Thyroid gland (tissue), 4 donors: Measurements from ENCODE around the gene BRSK2. TPM values are rescaled to one million over a fixed set of nuclear protein-coding genes. Genes with fewer than 3 reads are reported as not detected.
A peak's percentile ranks its signal among the peaks of the same experiment; 100 is the strongest.

Experiments
- DNase-seq, 2 donors: peaks; one replicate each; pipeline ENCODE4 v3.0.0-alpha.2; 2019
- H3K27ac ChIP-seq, 3 donors: fragments of 200-600 bp; sonication (generic); 1 replicate in 2 of 3; 2 replicates in 1 of 3; pipeline ENCODE4 v1.5.1; 2016 to 2019; ENCODE audit warnings: mild to moderate bottlenecking in 1 of 3, moderate library complexity in 1 of 3
- H3K27me3 ChIP-seq: fragments of 200-600 bp; sonication (generic); one replicate; pipeline ENCODE4 v1.5.1; 2019
- H3K36me3 ChIP-seq, 2 donors: fragments of 200-600 bp; sonication (generic); one replicate each; pipeline ENCODE4 v1.5.1; 2016 to 2019
- H3K4me1 ChIP-seq, 2 donors: fragments of 200-600 bp; sonication (generic); one replicate each; pipeline ENCODE4 v1.5.1; 2017 to 2019
- H3K4me3 ChIP-seq, 3 donors: fragments of 200-600 bp; sonication (generic); replicated peaks in 1 of 3; 1 replicate in 2 of 3; 2 replicates in 1 of 3; pipeline ENCODE4 v1.5.1; 2016; ENCODE audit warnings: mild to moderate bottlenecking in 1 of 3
- H3K9me3 ChIP-seq: fragments of 200-600 bp; sonication (generic); one replicate; pipeline ENCODE4 v1.5.1; 2017
- POLR2A ChIP-seq, 2 donors: fragments of 450-650 bp; IDR thresholded peaks; one replicate each; pipeline ENCODE4 v1.6.1; 2017; ENCODE audit warnings: antibody characterized with exemption in 2 of 2, mild to moderate bottlenecking in 2 of 2, moderate library complexity in 1 of 2
- WGBS, 2 donors: methylation state at CpG; one replicate each; pipeline ENCODE4 v1.1.5; 2017; 5-methylcytosine and 5-hydroxymethylcytosine counted together
- intact Hi-C: fragments of 100-400 bp; cut with DNase I; formaldehyde crosslinking; loops from one replicate; pipeline ENCODE4 v1.15.1; 2023
- total RNA-seq, 4 donors: library from RNA; depleted of rRNA; stranded (reverse); fragments of >200 nt; gene quantifications; one replicate each; pipeline ENCODE4 v1.2.3, GENCODE V29; 2016
- TF ChIP-seq, protein P1 (sequence below), 6 experiments: fragments of 200-600 bp in 3 of 6; fragments of 450-650 bp in 3 of 6; sonication (generic) in 3 of 6; IDR thresholded peaks; one replicate each; pipeline ENCODE4 v1.5.1; 2016 to 2019; ENCODE audit warnings: antibody characterized with exemption in 6 of 6, mild to moderate bottlenecking in 2 of 6, inconsistent platforms in 1 of 6, moderate library complexity in 1 of 6

BRSK2 gene
- total RNA-seq, 4 donors from 2014 or later = 0.34 to 2.2 (median 0.81) TPM

DNA sequence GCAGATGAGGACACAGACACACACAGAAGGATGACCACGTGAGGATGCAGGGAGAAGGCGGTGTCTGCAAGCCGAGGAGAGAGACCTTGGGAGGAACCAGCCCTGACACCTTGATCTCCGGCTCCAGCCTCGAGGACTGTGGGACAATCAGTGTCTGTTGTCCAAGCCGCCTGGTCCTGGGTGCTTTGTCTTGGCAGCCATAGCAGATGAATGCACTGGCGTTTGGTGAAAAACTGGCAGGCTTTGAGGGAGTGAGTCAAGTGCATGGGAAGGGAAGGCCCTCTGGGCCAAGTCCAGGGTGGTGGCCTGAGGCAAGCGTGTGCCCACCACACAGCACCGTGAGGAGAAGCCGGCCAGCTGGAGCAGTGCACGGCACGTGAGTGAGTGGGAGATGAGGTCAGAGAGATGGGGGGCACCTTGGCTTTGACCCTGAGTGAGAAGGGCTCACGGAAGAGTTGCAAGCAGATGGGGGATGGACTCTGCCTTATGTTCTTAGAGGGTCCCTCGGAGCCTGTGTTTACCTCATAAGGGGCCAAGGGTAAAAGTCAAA is 12.4 kb upstream of the BRSK2 start:
- intact Hi-C loops = no loop called here
- no peak for DNase-seq

DNA sequence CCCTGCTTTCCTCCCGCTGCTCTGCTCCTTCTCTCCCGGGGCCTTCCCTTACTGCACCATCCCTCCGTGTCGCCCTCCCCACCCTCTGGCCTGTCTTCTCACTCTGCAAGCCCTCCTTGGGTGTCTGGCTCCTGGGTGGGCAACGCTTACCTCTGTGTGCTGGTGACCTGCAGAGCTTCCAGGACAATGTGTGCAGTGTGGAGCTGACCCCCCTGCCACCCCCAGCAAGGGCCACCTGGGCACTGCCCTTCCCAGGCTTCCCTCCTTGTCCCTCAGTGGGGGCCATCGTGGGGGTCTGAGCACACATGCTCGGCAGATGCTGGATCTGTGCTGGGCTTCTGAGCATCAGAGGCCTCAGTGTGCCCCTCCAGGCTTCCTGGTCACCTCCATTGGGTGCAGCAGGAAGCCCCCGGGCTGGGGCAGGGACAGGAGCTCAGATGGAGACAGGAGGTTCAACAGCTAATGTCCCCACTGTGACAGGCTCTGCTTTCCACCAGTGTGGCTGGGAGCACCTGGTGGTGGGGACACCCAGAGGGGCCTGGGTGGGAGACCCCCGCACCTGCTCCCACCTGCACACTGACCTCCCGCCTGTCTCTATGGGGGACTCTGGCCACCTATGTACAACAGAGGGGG is 7.8 kb upstream of the BRSK2 start:
- Histone ChIP-seq H3K27ac (no peak overlapping the region), H3K4me3 (no peak overlapping the region), H3K36me3 (no peaks in the 10 kb centered on the region), H3K27me3 (no peaks in the 10 kb centered on the region), H3K9me3 (no peaks in the 10 kb centered on the region), H3K4me1 (peaks cover 4% of the 10 kb centered on the region in 2 donors)
- WGBS, 2 donors = 71 to 73% methylated on average over 7 to 10 of the region's 10 CpGs
- intact Hi-C loops = no loop called here
- DNase-seq = no peak
- TF ChIP-seq, protein P1, sequence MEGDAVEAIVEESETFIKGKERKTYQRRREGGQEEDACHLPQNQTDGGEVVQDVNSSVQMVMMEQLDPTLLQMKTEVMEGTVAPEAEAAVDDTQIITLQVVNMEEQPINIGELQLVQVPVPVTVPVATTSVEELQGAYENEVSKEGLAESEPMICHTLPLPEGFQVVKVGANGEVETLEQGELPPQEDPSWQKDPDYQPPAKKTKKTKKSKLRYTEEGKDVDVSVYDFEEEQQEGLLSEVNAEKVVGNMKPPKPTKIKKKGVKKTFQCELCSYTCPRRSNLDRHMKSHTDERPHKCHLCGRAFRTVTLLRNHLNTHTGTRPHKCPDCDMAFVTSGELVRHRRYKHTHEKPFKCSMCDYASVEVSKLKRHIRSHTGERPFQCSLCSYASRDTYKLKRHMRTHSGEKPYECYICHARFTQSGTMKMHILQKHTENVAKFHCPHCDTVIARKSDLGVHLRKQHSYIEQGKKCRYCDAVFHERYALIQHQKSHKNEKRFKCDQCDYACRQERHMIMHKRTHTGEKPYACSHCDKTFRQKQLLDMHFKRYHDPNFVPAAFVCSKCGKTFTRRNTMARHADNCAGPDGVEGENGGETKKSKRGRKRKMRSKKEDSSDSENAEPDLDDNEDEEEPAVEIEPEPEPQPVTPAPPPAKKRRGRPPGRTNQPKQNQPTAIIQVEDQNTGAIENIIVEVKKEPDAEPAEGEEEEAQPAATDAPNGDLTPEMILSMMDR (IDR thresholded peaks at IDR 0.05) = no peak
- TF ChIP-seq POLR2A (IDR thresholded peaks at IDR 0.05) = no peak

More for the DNA sequence above, 12.4 kb upstream of the BRSK2 start:
- 85 to 89% methylated on average over 13 to 14 of the region's 14 CpGs for WGBS, 2 donors
- Histone ChIP-seq H3K4me3 (no peak overlapping the region), H3K4me1 (no peaks in the 10 kb centered on the region), H3K9me3 (no peaks in the 10 kb centered on the region), H3K27me3 (no peaks in the 10 kb centered on the region), H3K27ac (no peak overlapping the region), H3K36me3 (no peaks in the 10 kb centered on the region)
- no peak for TF ChIP-seq POLR2A (IDR thresholded peaks at IDR 0.05)
- TF ChIP-seq, protein P1 (IDR thresholded peaks at IDR 0.05) = no peak

DNA sequence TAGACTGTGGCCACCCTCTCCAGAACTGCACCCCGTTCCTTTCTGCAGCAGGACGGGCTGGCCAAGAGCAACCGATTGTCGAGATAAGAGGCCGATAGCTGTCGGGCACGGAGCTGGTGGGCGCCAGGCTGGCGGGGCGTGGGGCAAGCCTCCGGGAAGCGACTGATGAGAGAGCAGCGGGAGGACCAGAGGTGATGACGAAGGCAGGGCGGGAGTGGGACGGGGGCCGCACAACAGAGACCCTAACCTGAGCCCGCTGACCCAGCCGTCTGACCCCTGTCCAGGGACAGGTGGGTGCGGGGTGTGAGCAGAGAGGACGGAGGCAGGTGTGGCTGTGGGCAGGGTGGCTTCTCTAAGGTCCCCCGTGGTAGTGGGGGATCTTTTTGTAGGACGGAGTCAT is 7.3 kb upstream of the BRSK2 start:
- 59 to 61% methylated on average over 20 to 23 of the region's 23 CpGs for WGBS, 2 donors
- Histone ChIP-seq H3K4me3 (no peak overlapping the region), H3K4me1 (peaks cover 4% of the 10 kb centered on the region in 2 donors), H3K27ac (no peak overlapping the region), H3K36me3 (no peaks in the 10 kb centered on the region), H3K9me3 (no peaks in the 10 kb centered on the region), H3K27me3 (no peaks in the 10 kb centered on the region)
- no peak for DNase-seq
- intact Hi-C loops = no loop called here
- TF ChIP-seq, protein P1 (IDR thresholded peaks at IDR 0.05) = no peak
- no peak for TF ChIP-seq POLR2A (IDR thresholded peaks at IDR 0.05)

DNA sequence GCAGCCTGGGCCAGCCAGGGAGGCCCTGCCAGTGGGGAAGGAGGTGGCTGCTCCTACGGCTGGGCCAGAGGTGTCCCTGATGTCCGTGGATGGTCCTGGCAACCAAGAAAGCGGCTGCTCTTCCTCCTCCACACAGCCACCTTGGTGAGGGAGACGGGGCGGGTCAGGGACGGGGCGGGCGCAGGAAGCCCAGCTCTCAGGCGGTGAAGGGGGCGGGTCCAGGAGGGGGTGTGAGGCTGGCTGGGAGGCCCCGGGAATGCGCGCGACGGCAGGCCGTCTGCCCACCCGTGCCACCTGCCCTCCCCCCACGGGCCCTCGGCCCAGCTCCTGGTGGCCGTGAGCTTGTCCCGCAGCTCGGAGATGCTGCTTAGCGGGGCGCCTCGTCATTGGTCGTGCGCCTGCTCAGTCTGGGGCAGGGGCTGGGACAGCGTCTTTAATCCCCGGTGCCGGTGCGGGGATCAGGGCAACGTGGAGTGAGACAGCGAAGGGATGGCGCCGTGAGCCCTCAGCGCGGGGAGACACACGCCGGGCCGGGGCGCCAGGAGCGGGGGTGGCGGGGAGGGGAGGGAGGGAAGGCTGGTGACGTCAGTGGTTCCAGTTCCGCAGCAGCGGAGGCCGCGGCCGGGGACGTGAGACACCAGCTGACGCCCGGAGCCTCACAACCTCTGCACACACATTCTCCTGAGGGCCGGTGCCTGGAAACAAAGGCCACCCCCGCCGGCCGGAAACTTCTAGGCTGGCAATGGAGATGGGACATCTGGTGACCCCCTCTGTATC is 6.7 kb upstream of the BRSK2 start:
- Histone ChIP-seq H3K9me3 (no peaks in the 10 kb centered on the region), H3K27me3 (no peaks in the 10 kb centered on the region), H3K4me3 (peak overlapping the region in 1 of 3 donors; percentile 51), H3K4me1 (peaks cover 4% of the 10 kb centered on the region in 2 donors), H3K36me3 (no peaks in the 10 kb centered on the region), H3K27ac (peak overlapping the region in 1 of 3 donors; percentile 38)
- peak; percentile 72 to 75 for DNase-seq
- intact Hi-C loops = no loop called here
- 0% methylated on average over 7 of the region's 56 CpGs; no CpG with 5 or more reads in 1 of the 2 donors for WGBS, 2 donors
- TF ChIP-seq, protein P1 (IDR thresholded peaks at IDR 0.05) = no peak
- TF ChIP-seq POLR2A (IDR thresholded peaks at IDR 0.05) = no peak
